MM.1S (cell line): ENCODE results near the gene PROX1.

Experiments
- DNase-seq: peaks from one replicate; pipeline ENCODE4 v3.0.0-alpha.2; 2015
- H2AFZ ChIP-seq: fragments of 300-600 bp; sonication (generic); 2 replicates; pipeline ENCODE4 v1.6.0; 2016; ENCODE audit warnings: antibody characterized with exemption, low read length
- H3F3A ChIP-seq: fragments of 300-600 bp; sonication (generic); 2 replicates; pipeline ENCODE4 v1.6.1; 2016; ENCODE audit warnings: mild to moderate bottlenecking, antibody characterized with exemption, low read length, moderate library complexity, mixed read lengths; ENCODE audit not compliant: insufficient read depth
- H3K27ac ChIP-seq: fragments of 300-600 bp; sonication (generic); 2 replicates; pipeline ENCODE4 v1.5.1; 2016; ENCODE audit warnings: mild to moderate bottlenecking, low read length
- H3K27me3 ChIP-seq: fragments of 300-600 bp; sonication (generic); replicated peaks from 2 replicates; pipeline ENCODE4 v1.6.0; 2016; ENCODE audit warnings: low read length; ENCODE audit not compliant: insufficient read depth
- H3K36me3 ChIP-seq: fragments of 300-600 bp; sonication (generic); replicated peaks from 2 replicates; pipeline ENCODE4 v1.6.1; 2016; ENCODE audit warnings: mild to moderate bottlenecking, low read length, mixed read lengths; ENCODE audit not compliant: insufficient read depth
- H3K4me1 ChIP-seq: fragments of 300-600 bp; sonication (generic); 2 replicates; pipeline ENCODE4 v1.6.1; 2016; ENCODE audit warnings: low read length, mixed read lengths
- H3K4me2 ChIP-seq: fragments of 300-600 bp; sonication (generic); 2 replicates; pipeline ENCODE4 v1.6.0; 2016; ENCODE audit warnings: low read depth, low read length
- H3K4me3 ChIP-seq: fragments of 300-600 bp; sonication (generic); 2 replicates; pipeline ENCODE4 v1.5.1; 2016; ENCODE audit warnings: low read length, mixed read lengths
- H3K79me2 ChIP-seq: fragments of 300-600 bp; sonication (generic); 2 replicates; pipeline ENCODE4 v1.6.1; 2016; ENCODE audit warnings: mixed run types, low read length, mixed read lengths
- H3K9ac ChIP-seq: fragments of 300-600 bp; sonication (generic); 2 replicates; pipeline ENCODE4 v1.6.1; 2016; ENCODE audit warnings: low read length, mixed read lengths
- H3K9me2 ChIP-seq: fragments of 300-600 bp; sonication (generic); replicated peaks from 2 replicates; pipeline ENCODE4 v1.6.1; 2016; ENCODE audit warnings: mild to moderate bottlenecking, low read length, mixed read lengths; ENCODE audit not compliant: insufficient read depth
- H3K9me3 ChIP-seq: fragments of 300-600 bp; sonication (generic); replicated peaks from 2 replicates; pipeline ENCODE4 v1.6.1; 2016; ENCODE audit warnings: mild to moderate bottlenecking, low read length, mixed read lengths; ENCODE audit not compliant: insufficient read depth
- H4K20me1 ChIP-seq: fragments of 300-600 bp; sonication (generic); 2 replicates; pipeline ENCODE4 v1.6.1; 2016; ENCODE audit warnings: mild to moderate bottlenecking, low read length, moderate library complexity, mixed read lengths; ENCODE audit not compliant: insufficient read depth
- EZH2 ChIP-seq: fragments of 300-600 bp; sonication (generic); optimal IDR thresholded peaks from 2 replicates; pipeline ENCODE3; 2017; ENCODE audit warnings: low read depth, mild to moderate bottlenecking, antibody characterized with exemption, low read length, mixed read lengths
- EZH2phosphoT487 ChIP-seq: fragments of 300-600 bp; sonication (generic); IDR thresholded peaks from 2 replicates; pipeline ENCODE4 v1.6.1; 2018; ENCODE audit warnings: antibody characterized with exemption, low read length
- TF ChIP-seq, protein P1 (sequence below): fragments of 300-600 bp; sonication (generic); IDR thresholded peaks from 2 replicates; pipeline ENCODE4 v1.5.1; 2016; ENCODE audit warnings: antibody characterized with exemption, low read length, mixed read lengths

PROX1 gene

DNA sequence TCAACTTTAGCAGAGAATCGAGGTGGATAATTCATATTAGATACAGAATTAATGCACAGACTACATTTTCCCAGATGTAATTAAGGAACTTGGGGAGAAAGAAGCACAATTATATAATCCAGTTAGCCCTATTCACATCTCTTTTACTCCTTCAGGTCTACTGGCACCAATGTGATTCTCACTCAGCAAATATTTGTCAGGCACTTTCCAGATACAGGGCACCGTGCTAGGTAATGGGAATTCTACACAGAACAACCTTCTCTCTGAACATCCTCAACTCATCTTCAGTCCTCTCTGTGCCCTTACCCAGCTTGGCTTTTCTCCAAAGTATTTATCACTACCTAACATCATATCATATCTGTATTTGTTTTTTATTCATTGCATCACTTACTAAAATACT lies 15.6 kb upstream of the PROX1 start:
- Histone ChIP-seq H3K4me2 (no peak overlapping the region), H3F3A (no peaks in the 10 kb centered on the region), H3K27me3 (no peaks in the 10 kb centered on the region), H3K4me1 (no peaks in the 10 kb centered on the region), H3K9ac (no peak overlapping the region), H2AFZ (no peak overlapping the region), H3K36me3 (no peaks in the 10 kb centered on the region), H3K27ac (no peak overlapping the region), H3K4me3 (no peak overlapping the region), H4K20me1 (no peaks in the 10 kb centered on the region), H3K9me3 (no peaks in the 10 kb centered on the region), H3K9me2 (no peaks in the 10 kb centered on the region), H3K79me2 (no peaks in the 10 kb centered on the region)
- no peak for DNase-seq
- no peak for TF ChIP-seq EZH2phosphoT487
- TF ChIP-seq, protein P1, sequence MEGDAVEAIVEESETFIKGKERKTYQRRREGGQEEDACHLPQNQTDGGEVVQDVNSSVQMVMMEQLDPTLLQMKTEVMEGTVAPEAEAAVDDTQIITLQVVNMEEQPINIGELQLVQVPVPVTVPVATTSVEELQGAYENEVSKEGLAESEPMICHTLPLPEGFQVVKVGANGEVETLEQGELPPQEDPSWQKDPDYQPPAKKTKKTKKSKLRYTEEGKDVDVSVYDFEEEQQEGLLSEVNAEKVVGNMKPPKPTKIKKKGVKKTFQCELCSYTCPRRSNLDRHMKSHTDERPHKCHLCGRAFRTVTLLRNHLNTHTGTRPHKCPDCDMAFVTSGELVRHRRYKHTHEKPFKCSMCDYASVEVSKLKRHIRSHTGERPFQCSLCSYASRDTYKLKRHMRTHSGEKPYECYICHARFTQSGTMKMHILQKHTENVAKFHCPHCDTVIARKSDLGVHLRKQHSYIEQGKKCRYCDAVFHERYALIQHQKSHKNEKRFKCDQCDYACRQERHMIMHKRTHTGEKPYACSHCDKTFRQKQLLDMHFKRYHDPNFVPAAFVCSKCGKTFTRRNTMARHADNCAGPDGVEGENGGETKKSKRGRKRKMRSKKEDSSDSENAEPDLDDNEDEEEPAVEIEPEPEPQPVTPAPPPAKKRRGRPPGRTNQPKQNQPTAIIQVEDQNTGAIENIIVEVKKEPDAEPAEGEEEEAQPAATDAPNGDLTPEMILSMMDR = no peak

DNA sequence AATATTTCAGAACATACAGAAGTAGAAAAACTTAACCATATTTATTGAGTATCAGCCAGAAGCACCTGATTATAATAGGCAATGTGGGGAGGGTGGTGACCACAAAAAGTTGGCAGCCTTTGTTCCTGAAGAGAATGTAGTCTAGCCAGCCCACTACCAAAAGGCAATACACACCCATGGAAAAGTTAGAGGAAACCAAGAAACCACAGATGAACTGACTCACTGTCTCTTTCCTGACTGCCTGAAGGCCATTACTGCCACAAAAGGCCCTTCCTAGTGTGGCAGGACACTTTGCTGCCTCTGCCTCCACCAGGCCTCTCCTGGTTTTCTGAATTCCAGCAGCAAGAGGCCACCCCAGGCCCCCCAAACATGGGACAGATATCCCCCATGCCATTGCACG lies 14.6 kb upstream of the PROX1 start:
- Histone ChIP-seq H3K9me3 (no peaks in the 10 kb centered on the region), H3K4me1 (no peaks in the 10 kb centered on the region), H3K9ac (no peak overlapping the region), H2AFZ (no peak overlapping the region), H3K4me3 (no peak overlapping the region), H3K36me3 (no peaks in the 10 kb centered on the region), H3K27me3 (no peaks in the 10 kb centered on the region), H3K79me2 (no peaks in the 10 kb centered on the region), H3F3A (no peaks in the 10 kb centered on the region), H4K20me1 (no peaks in the 10 kb centered on the region), H3K9me2 (no peaks in the 10 kb centered on the region), H3K27ac (no peak overlapping the region), H3K4me2 (no peak overlapping the region)
- no peak for DNase-seq
- TF ChIP-seq EZH2 (no peak), EZH2phosphoT487 (no peak)
- TF ChIP-seq, protein P1 = no peak

DNA sequence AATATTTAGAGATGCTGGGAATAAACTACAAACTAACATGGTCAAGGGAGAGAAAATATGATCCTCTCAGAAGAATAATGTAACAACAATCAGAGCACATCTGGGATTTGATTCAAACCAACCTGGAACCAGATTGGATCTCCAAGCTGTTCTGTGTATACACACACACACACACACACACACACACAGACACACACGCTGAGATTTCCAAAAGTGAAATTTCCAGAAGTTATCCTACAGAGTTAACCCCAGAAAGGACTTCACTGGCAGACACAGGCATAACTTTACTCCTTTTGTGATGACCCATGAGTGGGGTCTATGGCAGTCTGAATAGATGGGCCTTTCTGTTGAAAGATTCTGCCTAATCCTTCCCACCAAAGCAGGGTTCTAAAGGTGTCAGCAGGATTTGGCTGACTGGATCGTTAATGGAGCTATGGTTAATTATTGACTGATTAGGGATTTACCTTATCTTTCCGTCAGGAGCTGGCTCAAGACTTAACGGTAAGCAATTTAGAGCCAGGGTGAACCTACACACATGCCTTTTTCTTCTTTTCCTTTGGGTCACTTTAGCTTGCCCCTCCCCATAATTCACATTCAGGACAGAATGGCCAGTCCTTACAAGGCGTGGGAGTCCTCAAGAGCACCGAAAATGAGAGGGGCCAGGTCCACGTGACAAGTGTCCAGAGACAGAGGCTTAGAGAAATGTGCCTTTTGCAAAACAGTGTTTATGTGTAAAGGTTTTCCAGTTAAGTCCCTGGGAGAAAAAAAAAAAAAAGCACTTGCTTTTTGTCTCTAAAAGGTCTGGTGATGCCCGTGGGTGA lies 10.9 kb upstream of the PROX1 start:
- no peaks in the 10 kb centered on the region for H4K20me1 ChIP-seq
- TF ChIP-seq, protein P1 = no peak
- no peak for TF ChIP-seq EZH2phosphoT487
- TF ChIP-seq EZH2 = no peak
- H3K27ac ChIP-seq = no peak overlapping the region
- DNase-seq = no peak
- no peaks in the 10 kb centered on the region for H3K4me1 ChIP-seq
- no peaks in the 10 kb centered on the region for H3K79me2 ChIP-seq
- no peak overlapping the region for H3K4me3 ChIP-seq
- H3K9ac ChIP-seq = no peak overlapping the region
- no peaks in the 10 kb centered on the region for H3F3A ChIP-seq
- H3K27me3 ChIP-seq = no peaks in the 10 kb centered on the region; the same call in 1 of the 2 replicates
- H2AFZ ChIP-seq = no peak overlapping the region
- H3K9me2 ChIP-seq = no peaks in the 10 kb centered on the region
- H3K36me3 ChIP-seq = no peaks in the 10 kb centered on the region
- H3K9me3 ChIP-seq = no peaks in the 10 kb centered on the region
- H3K4me2 ChIP-seq = no peak overlapping the region
